Skeletal muscle satellite cell (primary cell): ENCODE measurements around the gene WNT7B.
A peak's percentile ranks its signal among the peaks of the same experiment; 100 is the strongest.

Source experiments
- H3K27me3 ChIP-seq: 2 replicates; pipeline ENCODE4 v1.7.0; 2013; ENCODE audit warnings: low read length; ENCODE audit not compliant: control insufficient read depth, insufficient read depth
- H3K36me3 ChIP-seq: 2 replicates; pipeline ENCODE4 v1.7.0; 2013; ENCODE audit warnings: mild to moderate bottlenecking, control low read depth, low read length; ENCODE audit not compliant: insufficient read depth
- H3K4me1 ChIP-seq: 2 replicates; pipeline ENCODE4 v1.7.0; 2013; ENCODE audit warnings: low read length; ENCODE audit not compliant: control insufficient read depth, insufficient read depth
- H3K4me2 ChIP-seq: 2 replicates; pipeline ENCODE4 v1.7.0; 2013; ENCODE audit warnings: mild to moderate bottlenecking, low read length
- H3K4me3 ChIP-seq: 2 replicates; pipeline ENCODE4 v1.7.0; 2013; ENCODE audit warnings: low read length
- H3K9ac ChIP-seq: 2 replicates; pipeline ENCODE4 v1.7.0; 2013; ENCODE audit warnings: mild to moderate bottlenecking, low read depth, low read length, moderate library complexity
- H3K9me3 ChIP-seq: replicated peaks from 2 replicates; pipeline ENCODE4 v1.7.0; 2013; ENCODE audit warnings: mild to moderate bottlenecking, control low read depth, low read length

WNT7B gene

GRCh38 chr22:45893516-45893915 lies 83.4 kb downstream of the WNT7B start:
- H3K4me3 ChIP-seq, result no peak overlapping the region
- H3K36me3 ChIP-seq, result no peaks in the 10 kb centered on the region
- H3K4me1 ChIP-seq, result peaks cover 5% of the 10 kb centered on the region
- H3K9me3 ChIP-seq, result no peaks in the 10 kb centered on the region
- H3K4me2 ChIP-seq, result no peak overlapping the region
- H3K9ac ChIP-seq, result no peak overlapping the region
- peaks cover 50% of the 10 kb centered on the region for H3K27me3 ChIP-seq

GRCh38 chr22:45892681-45893461 lies 84.1 kb downstream of the WNT7B start:
- Histone ChIP-seq H3K4me2 (no peak overlapping the region), H3K36me3 (no peaks in the 10 kb centered on the region), H3K9me3 (no peaks in the 10 kb centered on the region), H3K4me1 (peaks cover 5% of the 10 kb centered on the region), H3K27me3 (peaks cover 46% of the 10 kb centered on the region), H3K9ac (no peak overlapping the region), H3K4me3 (no peak overlapping the region)

GRCh38 chr22:45891996-45892621 lies 84.9 kb downstream of the WNT7B start:
- H3K36me3 ChIP-seq, result no peaks in the 10 kb centered on the region
- no peak overlapping the region for H3K4me3 ChIP-seq
- H3K4me2 ChIP-seq, result no peak overlapping the region
- peaks cover 39% of the 10 kb centered on the region for H3K27me3 ChIP-seq
- no peak overlapping the region for H3K9ac ChIP-seq
- H3K4me1 ChIP-seq, result peaks cover 5% of the 10 kb centered on the region
- no peaks in the 10 kb centered on the region for H3K9me3 ChIP-seq

- peaks cover 34% of the 10 kb centered on the region for H3K27me3 ChIP-seq
- no peak overlapping the region for H3K4me2 ChIP-seq
- H3K4me1 ChIP-seq, result peaks cover 5% of the 10 kb centered on the region
- no peaks in the 10 kb centered on the region for H3K9me3 ChIP-seq
- no peak overlapping the region for H3K9ac ChIP-seq
- no peak overlapping the region for H3K4me3 ChIP-seq
- H3K36me3 ChIP-seq, result no peaks in the 10 kb centered on the region
These were observed 85.4 kb downstream of the WNT7B start for GRCh38 chr22:45891471-45891995.

GRCh38 chr22:45891021-45891421 lies 85.9 kb downstream of the WNT7B start:
- Histone ChIP-seq H3K9ac (no peak overlapping the region), H3K4me1 (peaks cover 5% of the 10 kb centered on the region), H3K9me3 (no peaks in the 10 kb centered on the region), H3K36me3 (no peaks in the 10 kb centered on the region), H3K4me3 (no peak overlapping the region), H3K27me3 (peaks cover 29% of the 10 kb centered on the region), H3K4me2 (no peak overlapping the region)

GRCh38 chr22:45890351-45890635 lies 86.7 kb downstream of the WNT7B start:
- peaks cover 5% of the 10 kb centered on the region for H3K4me1 ChIP-seq
- H3K4me2 ChIP-seq, result no peak overlapping the region
- H3K4me3 ChIP-seq, result no peak overlapping the region
- no peak overlapping the region for H3K9ac ChIP-seq
- peaks cover 23% of the 10 kb centered on the region for H3K27me3 ChIP-seq
- no peaks in the 10 kb centered on the region for H3K9me3 ChIP-seq
- H3K36me3 ChIP-seq, result no peaks in the 10 kb centered on the region

GRCh38 chr22:45889539-45890350 lies 87.2 kb downstream of the WNT7B start:
- H3K4me2 ChIP-seq, result peak overlapping the region; percentile 15
- peaks cover 5% of the 10 kb centered on the region for H3K4me1 ChIP-seq
- no peaks in the 10 kb centered on the region for H3K36me3 ChIP-seq
- H3K27me3 ChIP-seq, result peaks cover 28% of the 10 kb centered on the region
- no peaks in the 10 kb centered on the region for H3K9me3 ChIP-seq
- no peak overlapping the region for H3K9ac ChIP-seq
- no peak overlapping the region for H3K4me3 ChIP-seq

DNA sequence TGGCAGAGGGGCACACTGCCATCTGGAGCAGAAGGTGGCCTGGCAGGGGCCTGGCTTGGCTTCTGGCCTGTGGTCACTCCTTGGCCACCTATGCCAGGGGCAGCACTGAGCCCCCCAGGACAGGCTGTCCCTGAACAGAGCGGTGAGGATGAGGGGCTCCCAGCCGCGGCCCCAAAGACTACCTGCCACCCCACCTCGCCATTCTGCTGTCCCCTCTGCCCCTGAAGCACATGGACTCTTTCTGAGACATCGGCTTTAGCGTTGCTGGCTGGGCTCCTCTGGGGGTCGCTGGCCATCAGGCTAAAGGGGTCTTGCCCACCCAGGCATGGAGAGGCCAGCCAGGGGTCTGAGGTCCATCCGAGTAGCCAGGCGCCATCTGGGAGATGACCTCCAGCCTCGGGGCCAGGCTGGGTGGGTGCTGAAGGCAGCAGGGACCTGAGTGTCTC lies 87.8 kb downstream of the WNT7B start:
- no peak overlapping the region for H3K9ac ChIP-seq
- no peak overlapping the region for H3K4me3 ChIP-seq
- H3K9me3 ChIP-seq, result no peaks in the 10 kb centered on the region
- H3K4me1 ChIP-seq, result peaks cover 5% of the 10 kb centered on the region
- H3K4me2 ChIP-seq, result no peak overlapping the region
- H3K36me3 ChIP-seq, result no peaks in the 10 kb centered on the region
- H3K27me3 ChIP-seq, result peaks cover 33% of the 10 kb centered on the region

DNA sequence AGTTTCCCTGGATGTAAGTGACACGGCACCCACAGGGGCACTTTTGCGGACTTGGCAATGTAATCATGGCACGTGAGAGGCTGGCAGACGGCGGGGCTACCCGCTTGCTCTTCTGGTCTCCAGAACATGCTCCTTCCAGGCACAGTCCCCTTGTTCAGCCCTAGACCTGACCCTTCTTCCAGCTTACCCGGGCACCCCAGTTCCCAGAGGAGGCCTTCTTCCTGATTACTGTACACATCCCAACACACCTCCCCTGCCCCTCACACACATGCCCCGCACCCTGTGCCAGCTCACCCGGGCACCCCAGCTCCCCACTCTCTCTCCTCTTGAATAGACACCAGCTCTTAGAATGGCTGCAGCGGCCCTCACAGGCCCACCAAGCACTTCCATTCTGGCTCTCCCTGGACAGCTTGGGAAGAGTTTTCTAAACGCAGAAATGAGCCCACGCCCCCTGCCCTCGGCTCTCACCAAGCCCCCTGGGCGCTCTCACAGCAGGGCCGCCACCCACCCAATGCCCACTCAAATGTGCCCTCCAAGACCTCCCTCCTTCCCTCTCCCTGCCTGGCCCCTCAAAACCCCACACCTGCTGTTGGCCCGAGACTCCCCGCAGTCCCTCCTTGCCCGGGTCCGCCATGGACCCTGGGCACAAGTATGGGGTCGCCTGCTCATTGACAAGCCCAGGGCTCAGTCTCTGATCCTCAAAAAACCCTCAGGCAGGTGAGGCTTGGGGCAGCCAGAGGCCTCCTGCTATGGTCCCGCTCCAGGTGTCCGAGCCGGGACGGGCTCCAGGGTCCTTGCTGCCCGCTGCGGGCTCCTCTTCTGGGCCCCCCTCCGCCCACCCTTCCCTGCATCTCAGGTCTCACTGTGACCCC lies 88.5 kb downstream of the WNT7B start:
- H3K36me3 ChIP-seq, result no peaks in the 10 kb centered on the region
- H3K4me1 ChIP-seq, result peaks cover 5% of the 10 kb centered on the region
- H3K4me3 ChIP-seq, result no peak overlapping the region
- no peaks in the 10 kb centered on the region for H3K9me3 ChIP-seq
- no peak overlapping the region for H3K4me2 ChIP-seq
- peaks cover 30% of the 10 kb centered on the region for H3K27me3 ChIP-seq
- no peak overlapping the region for H3K9ac ChIP-seq

DNA sequence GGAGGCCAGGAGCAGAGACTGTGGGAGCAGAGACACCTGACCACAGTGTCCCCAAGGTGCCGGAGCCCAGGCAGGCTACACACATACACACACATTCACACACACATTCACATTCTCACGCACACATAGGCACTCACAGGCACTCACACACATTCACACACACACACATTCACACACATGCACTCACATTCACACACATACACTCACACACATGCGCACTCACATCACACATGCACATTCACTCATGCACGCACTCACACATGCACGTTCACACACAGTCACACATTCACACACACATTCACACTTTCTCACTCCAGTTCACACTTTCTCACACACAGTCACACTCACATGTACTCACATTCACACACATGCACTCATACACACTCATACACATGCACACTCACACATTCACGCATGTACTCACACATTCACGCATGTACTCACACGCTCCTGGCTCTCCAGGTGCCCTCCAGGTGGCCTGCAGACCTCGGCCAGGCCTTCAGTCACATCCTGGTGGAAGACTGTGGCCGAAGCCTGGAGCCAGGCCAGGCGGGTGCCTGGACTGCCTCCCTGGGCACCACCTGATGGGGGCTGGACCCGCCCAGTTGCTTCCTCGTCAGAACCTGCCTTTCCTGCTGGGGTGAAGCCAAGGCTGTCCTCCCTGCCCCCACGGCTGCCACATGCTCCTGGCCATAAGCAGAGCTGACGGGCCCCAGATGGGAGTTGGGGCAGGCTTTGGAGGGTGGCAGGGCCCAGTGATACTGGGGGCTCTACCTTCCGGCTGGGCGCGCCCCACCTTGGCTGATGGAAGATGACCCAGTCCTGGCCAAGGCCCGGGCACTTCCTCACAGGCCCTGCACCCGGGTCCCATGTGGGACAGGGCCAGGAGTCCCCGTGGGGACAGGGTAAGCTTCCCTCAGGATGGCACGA lies 89.5 kb downstream of the WNT7B start:
- no peaks in the 10 kb centered on the region for H3K36me3 ChIP-seq
- no peak overlapping the region for H3K4me3 ChIP-seq
- H3K27me3 ChIP-seq, result peaks cover 33% of the 10 kb centered on the region
- no peaks in the 10 kb centered on the region for H3K9me3 ChIP-seq
- peaks cover 5% of the 10 kb centered on the region for H3K4me1 ChIP-seq
- H3K9ac ChIP-seq, result no peak overlapping the region
- no peak overlapping the region for H3K4me2 ChIP-seq
